ENCODE data around the gene TMPRSS6.

TMPRSS6 gene

DNA sequence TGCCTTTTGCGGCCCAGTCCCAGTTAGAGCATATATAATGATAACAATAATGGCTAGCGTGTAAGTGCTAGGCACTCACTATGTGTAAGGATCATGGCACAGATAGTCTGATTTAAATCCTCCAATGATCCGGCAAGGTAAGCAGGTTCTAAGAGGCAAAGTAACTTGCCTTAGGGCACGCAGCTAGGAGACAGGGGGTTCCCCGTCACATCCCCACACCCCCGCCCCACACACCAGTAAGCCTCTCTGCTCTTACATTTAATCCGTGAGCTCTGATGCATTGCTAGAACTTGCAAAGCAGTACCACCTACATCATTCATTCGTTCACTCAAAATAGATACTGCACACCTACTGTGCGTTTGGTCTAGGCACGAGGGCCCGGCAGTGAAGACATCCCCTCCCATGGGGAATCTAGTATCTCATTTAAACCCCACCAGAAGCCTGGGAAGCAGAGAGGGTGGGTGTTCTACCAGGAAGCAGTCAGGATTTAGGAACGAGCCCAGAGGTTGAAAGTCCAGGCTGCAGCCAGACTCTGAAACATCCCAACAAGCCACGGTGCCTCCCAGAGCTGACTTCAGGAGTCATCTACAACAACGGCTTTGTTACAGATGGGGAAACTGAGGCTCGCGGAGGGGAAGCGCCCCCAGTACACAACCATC lies 20.6 kb downstream of the TMPRSS6 start:
- Histone ChIP-seq H3K4me2 (ENCODE audit: low read length) (peak overlapping the region; percentile 91), H3K36me3 (replicated peaks; ENCODE audit: low read depth, low read length) (peaks cover 60% of the 10 kb centered on the region), H3K9ac (ENCODE audit: low read length) (peak overlapping the region; percentile 100), H2AFZ (ENCODE audit: low read depth, low read length) (no peak overlapping the region), H3K4me1 (ENCODE audit: low read length) (peaks cover 56% of the 10 kb centered on the region), H3K79me2 (ENCODE audit: low read length) (peaks cover 39% of the 10 kb centered on the region), H3K27me3 (ENCODE audit: low read depth, low read length) (no peaks in the 10 kb centered on the region), H3K27ac (ENCODE audit: low read length) (peak overlapping the region; percentile 94), H3K4me3 (ENCODE audit: low read length) (peak overlapping the region; percentile 97), H4K20me1 (ENCODE audit: insufficient read depth, low read length) (no peaks in the 10 kb centered on the region), H3K9me3 (ENCODE audit: insufficient read depth, low read length) (no peaks in the 10 kb centered on the region)
- TF ChIP-seq CTCF (IDR thresholded peaks at IDR 0.05; ENCODE audit: low read depth, low read length) (no peak), EZH2phosphoT487 (IDR thresholded peaks at IDR 0.05; ENCODE audit: low read depth) (no peak)

DNA sequence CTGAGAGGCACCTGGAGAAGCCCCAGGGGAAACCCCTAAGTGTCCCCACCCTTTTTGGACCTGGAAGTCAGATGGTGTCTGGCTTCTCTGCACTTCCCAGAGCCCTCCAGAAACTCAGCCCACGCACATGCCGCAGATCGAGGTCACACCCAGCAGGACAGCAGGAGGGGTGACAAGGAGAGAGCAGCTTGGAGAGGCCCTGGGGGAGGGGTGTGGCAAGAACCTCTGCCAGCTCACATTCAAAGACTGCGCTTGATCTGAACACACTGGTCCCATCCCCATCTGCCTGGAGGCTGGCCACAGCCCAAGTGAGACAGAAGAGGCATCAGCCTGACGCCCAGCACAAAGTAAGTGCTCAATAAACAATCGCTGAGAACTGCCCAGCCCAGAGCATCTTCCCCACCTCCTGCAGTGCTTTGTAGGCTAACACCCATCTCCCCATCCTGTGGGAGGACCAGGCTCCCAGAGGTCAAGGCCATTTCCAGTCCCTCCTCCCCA lies 21.4 kb downstream of the TMPRSS6 start:
- no peak overlapping the region for H2AFZ ChIP-seq (ENCODE audit: low read depth, low read length)
- H3K36me3 ChIP-seq (replicated peaks; ENCODE audit: low read depth, low read length), result peaks cover 67% of the 10 kb centered on the region
- H3K27me3 ChIP-seq (ENCODE audit: low read depth, low read length), result no peaks in the 10 kb centered on the region
- peak overlapping the region; percentile 94 for H3K27ac ChIP-seq (ENCODE audit: low read length)
- peaks cover 56% of the 10 kb centered on the region for H3K4me1 ChIP-seq (ENCODE audit: low read length)
- peak overlapping the region; percentile 97 for H3K4me3 ChIP-seq (ENCODE audit: low read length)
- H4K20me1 ChIP-seq (ENCODE audit: insufficient read depth, low read length), result no peaks in the 10 kb centered on the region
- no peak for TF ChIP-seq EZH2phosphoT487 (IDR thresholded peaks at IDR 0.05; ENCODE audit: low read depth)
- TF ChIP-seq CTCF (IDR thresholded peaks at IDR 0.05; ENCODE audit: low read depth, low read length), result no peak
- H3K9me3 ChIP-seq (ENCODE audit: insufficient read depth, low read length), result no peaks in the 10 kb centered on the region
- H3K79me2 ChIP-seq (ENCODE audit: low read length), result peaks cover 39% of the 10 kb centered on the region
- H3K9ac ChIP-seq (ENCODE audit: low read length), result peak overlapping the region; percentile 100
- H3K4me2 ChIP-seq (ENCODE audit: low read length), result peak overlapping the region; percentile 91

GRCh38 chr22:37086184-37086583 lies 23.3 kb downstream of the TMPRSS6 start:
- Histone ChIP-seq H3K4me3 (ENCODE audit: low read length) (peak overlapping the region; percentile 97), H2AFZ (ENCODE audit: low read depth, low read length) (no peak overlapping the region), H3K36me3 (replicated peaks; ENCODE audit: low read depth, low read length) (peaks cover 82% of the 10 kb centered on the region), H3K79me2 (ENCODE audit: low read length) (peaks cover 39% of the 10 kb centered on the region), H4K20me1 (ENCODE audit: insufficient read depth, low read length) (no peaks in the 10 kb centered on the region), H3K4me1 (ENCODE audit: low read length) (peaks cover 65% of the 10 kb centered on the region), H3K9me3 (ENCODE audit: insufficient read depth, low read length) (no peaks in the 10 kb centered on the region), H3K27ac (ENCODE audit: low read length) (peak overlapping the region; percentile 94), H3K9ac (ENCODE audit: low read length) (peak overlapping the region; percentile 100; the same call in 1 of the 2 replicates), H3K27me3 (ENCODE audit: low read depth, low read length) (no peaks in the 10 kb centered on the region), H3K4me2 (ENCODE audit: low read length) (peak overlapping the region; percentile 91)
- no peak for TF ChIP-seq EZH2phosphoT487 (IDR thresholded peaks at IDR 0.05; ENCODE audit: low read depth)
- no peak for TF ChIP-seq CTCF (IDR thresholded peaks at IDR 0.05; ENCODE audit: low read depth, low read length)

DNA sequence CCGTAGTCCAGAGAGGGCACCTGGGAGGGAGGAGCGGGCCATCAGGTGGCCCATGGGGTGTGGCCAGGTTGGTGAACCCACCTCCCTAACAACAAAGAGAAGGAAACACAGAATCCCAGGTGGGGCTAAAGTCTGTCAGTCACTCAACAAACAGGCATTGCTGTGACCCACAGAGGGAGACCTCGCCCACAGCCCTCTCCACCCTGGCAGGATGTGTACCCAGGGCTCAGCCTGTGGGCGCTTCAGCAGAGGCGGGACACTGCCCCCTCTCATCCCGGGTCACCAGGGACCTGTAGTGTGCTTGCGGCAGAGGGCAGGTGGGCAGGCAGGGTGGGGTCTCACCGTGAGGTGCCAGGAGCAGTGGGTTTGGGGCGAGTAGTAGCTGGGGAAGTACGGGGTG lies 25.1 kb downstream of the TMPRSS6 start:
- Histone ChIP-seq H2AFZ (ENCODE audit: low read depth, low read length) (no peak overlapping the region), H3K4me2 (ENCODE audit: low read length) (no peak overlapping the region), H3K9ac (ENCODE audit: low read length) (no peak overlapping the region), H3K4me1 (ENCODE audit: low read length) (peaks cover 65% of the 10 kb centered on the region), H3K27ac (ENCODE audit: low read length) (no peak overlapping the region), H3K9me3 (ENCODE audit: insufficient read depth, low read length) (no peaks in the 10 kb centered on the region), H3K27me3 (ENCODE audit: low read depth, low read length) (no peaks in the 10 kb centered on the region), H4K20me1 (ENCODE audit: insufficient read depth, low read length) (no peaks in the 10 kb centered on the region), H3K36me3 (replicated peaks; ENCODE audit: low read depth, low read length) (peaks cover 81% of the 10 kb centered on the region), H3K4me3 (ENCODE audit: low read length) (no peak overlapping the region), H3K79me2 (ENCODE audit: low read length) (peaks cover 32% of the 10 kb centered on the region)
- TF ChIP-seq EZH2phosphoT487 (IDR thresholded peaks at IDR 0.05; ENCODE audit: low read depth) (no peak), CTCF (IDR thresholded peaks at IDR 0.05; ENCODE audit: low read depth, low read length) (no peak)
